ENCODE measurements around the gene MCTP1.

GRCh38 chr5:94870511-94871183 is 414.2 kb downstream of the MCTP1 start:
- no peak for TF ChIP-seq ADNP (tag; IDR thresholded peaks at IDR 0.05)
- TF ChIP-seq BRF2 (IDR thresholded peaks at IDR 0.05; ENCODE audit: borderline replicate concordance, insufficient read depth, insufficient read length) = no peak
